HCT116 (cell line): ENCODE results near the gene TRA2A. TPM values are rescaled to one million over a fixed set of nuclear protein-coding genes. Genes with fewer than 3 reads are reported as not detected.
A peak's percentile ranks its signal among the peaks of the same experiment; 100 is the strongest.

ENCODE experiments used
- ATAC-seq: fragments of 200-7000 bp; cut with Tn5 transposase; 2 replicates; pipeline ENCODE4 v1.9.1; 2020; ENCODE audit warnings: mild to moderate bottlenecking, moderate library complexity
- BruUV-seq: library from RNA; stranded (reverse); fragments of 400-500 nt; replicated peaks from 2 replicates; lab custom pipeline; 2021; lab: Mats Ljungman, UMichigan
- CTCF ChIA-PET: fragments of 300-600 bp; sonication (Branson Sonifier 250); formaldehyde crosslinking; loops from one replicate; lab custom pipeline; 2021; ENCODE audit warnings: antibody characterized with exemption; lab: Charles Lee
- POLR2A ChIA-PET: fragments of 300-600, 350-600 bp; sonication (Branson Sonifier 250); formaldehyde crosslinking; loops from one replicate; lab custom pipeline; 2021; ENCODE audit warnings: antibody characterized with exemption; lab: Charles Lee
- RAD21 ChIA-PET, 2 experiments: fragments of 300-600 bp; sonication (Branson Sonifier 250); formaldehyde crosslinking; loops; one replicate each; lab custom pipeline; 2023; ENCODE audit warnings: low total read pairs in 2 of 2; ENCODE audit not compliant: uncharacterized antibody in 2 of 2, unreplicated experiment in 2 of 2, low non-redundant PET in 1 of 2; lab: Charles Lee
- DNase-seq: peaks from one replicate; pipeline ENCODE4 v3.0.0-alpha.2; 2010; ENCODE audit warnings: low read depth, low spot score
- H2AFZ ChIP-seq: fragments of 200-600 bp; shearing (Covaris generic), sonication (generic); 2 replicates; pipeline ENCODE4 v1.6.1; 2017; ENCODE audit warnings: low read depth, mixed run types, mixed read lengths, antibody characterized with exemption, low read length; ENCODE audit not compliant: poor library complexity, severe bottlenecking
- H3K27ac ChIP-seq: 2 replicates; pipeline ENCODE4 v1.5.1; 2012; ENCODE audit warnings: low read depth, low read length
- H3K27me3 ChIP-seq: fragments of 200-600 bp; sonication (generic); 2 replicates; pipeline ENCODE4 v1.6.1; 2016; ENCODE audit warnings: mixed run types, low read length, mixed read lengths; ENCODE audit not compliant: insufficient read depth
- H3K36me3 ChIP-seq, 2 experiments: fragments of 200-500 bp in 1 of 2; fragments of 200-600 bp in 1 of 2; sonication (Bioruptor generic) in 1 of 2; sonication (generic) in 1 of 2; 2 replicates each; pipeline versions ENCODE4 v1.5.1 to v1.6.1; 2014 to 2016; ENCODE audit warnings: low read length in 2 of 2, inconsistent platforms in 1 of 2, mixed read lengths in 1 of 2, mixed run types in 1 of 2; ENCODE audit not compliant: insufficient read depth in 2 of 2, control insufficient read depth in 1 of 2
- H3K4me1 ChIP-seq, 2 experiments: fragments of 200-600 bp in 1 of 2; sonication (generic) in 1 of 2; 2 replicates each; pipeline versions ENCODE4 v1.5.1 to v1.6.1; 2012 to 2017; ENCODE audit warnings: low read length in 2 of 2, inconsistent platforms in 1 of 2, mild to moderate bottlenecking in 1 of 2, mixed read lengths in 1 of 2, mixed run types in 1 of 2, moderate library complexity in 1 of 2; ENCODE audit not compliant: insufficient read depth in 2 of 2, control insufficient read depth in 1 of 2
- H3K4me2 ChIP-seq: fragments of 200-600 bp; sonication (generic); 2 replicates; pipeline ENCODE4 v1.6.1; 2017; ENCODE audit warnings: mixed run types, low read length, mixed read lengths
- H3K4me3 ChIP-seq, 2 experiments: fragments of 200-600 bp in 1 of 2; sonication (generic) in 1 of 2; replicated peaks in 1 of 2; 2 replicates each; pipeline ENCODE4 v1.5.1; 2011 to 2016; ENCODE audit warnings: low read length in 2 of 2, control low read depth in 1 of 2, low read depth in 1 of 2, mild to moderate bottlenecking in 1 of 2, mixed read lengths in 1 of 2, mixed run types in 1 of 2
- H3K79me2 ChIP-seq: fragments of 200-600 bp; sonication (generic); 2 replicates; pipeline ENCODE4 v1.6.1; 2017; ENCODE audit warnings: mild to moderate bottlenecking, mixed run types, low read length, moderate library complexity, mixed read lengths; ENCODE audit not compliant: insufficient read depth
- H3K9ac ChIP-seq: fragments of 200-600 bp; sonication (generic); 2 replicates; pipeline ENCODE4 v1.6.1; 2016; ENCODE audit warnings: low read length, mixed read lengths
- H3K9me2 ChIP-seq: fragments of 200-600 bp; sonication (generic), shearing (Covaris generic); 2 replicates; pipeline ENCODE4 v1.6.1; 2017; ENCODE audit warnings: mixed run types, mild to moderate bottlenecking, moderate library complexity; ENCODE audit not compliant: insufficient read depth
- H3K9me3 ChIP-seq, 2 experiments: fragments of 200-500 bp in 1 of 2; fragments of 200-600 bp in 1 of 2; sonication (Bioruptor generic) in 1 of 2; sonication (generic) in 1 of 2; 2 replicates each; pipeline ENCODE4 v1.6.1; 2014 to 2017; ENCODE audit warnings: low read length in 2 of 2, mixed read lengths in 2 of 2, inconsistent platforms in 1 of 2, low read depth in 1 of 2, mild to moderate bottlenecking in 1 of 2, mixed run types in 1 of 2, moderate library complexity in 1 of 2; ENCODE audit not compliant: control insufficient read depth in 1 of 2, insufficient read depth in 1 of 2
- H4K20me1 ChIP-seq: fragments of 200-600 bp; sonication (generic), shearing (Covaris generic); 2 replicates; pipeline ENCODE4 v1.6.1; 2017; ENCODE audit warnings: mixed run types, mild to moderate bottlenecking, moderate library complexity; ENCODE audit not compliant: insufficient read depth
- CTCF ChIP-seq, 3 experiments: fragments of 200-600 bp in 1 of 3; sonication (generic) in 1 of 3; IDR thresholded peaks in 2 of 3; conservative IDR thresholded peaks in 1 of 3; 2 replicates each; pipeline ENCODE4 v1.5.1; 2012 to 2017; ENCODE audit warnings: low read depth in 2 of 3, low read length in 2 of 3, antibody characterized with exemption in 1 of 3, borderline replicate concordance in 1 of 3, control low read depth in 1 of 3, mild to moderate bottlenecking in 1 of 3, mixed read lengths in 1 of 3, mixed run types in 1 of 3, moderate library complexity in 1 of 3; ENCODE audit not compliant: insufficient read depth in 1 of 3
- ELF1 ChIP-seq: IDR thresholded peaks from 2 replicates; pipeline ENCODE4 v1.6.1; 2012; ENCODE audit warnings: low read depth, borderline replicate concordance
- EZH2 ChIP-seq: fragments of 200-600 bp; sonication (generic); IDR thresholded peaks from 2 replicates; pipeline ENCODE4 v1.6.1; 2017; ENCODE audit warnings: antibody characterized with exemption, mixed run types
- EZH2phosphoT487 ChIP-seq: fragments of 200-600 bp; IDR thresholded peaks from 2 replicates; pipeline ENCODE4 v1.6.1; 2018; ENCODE audit warnings: antibody characterized with exemption, borderline replicate concordance
- POLR2A ChIP-seq: IDR thresholded peaks from 2 replicates; pipeline ENCODE4 v1.7.0; 2011; ENCODE audit warnings: borderline replicate concordance; ENCODE audit not compliant: insufficient read depth, insufficient read length; ENCODE audit errors: extremely low read depth
- REST ChIP-seq: IDR thresholded peaks from 2 replicates; pipeline ENCODE4 v1.6.1; 2012; ENCODE audit warnings: low read depth
- YY1 ChIP-seq: IDR thresholded peaks from 2 replicates; pipeline ENCODE4 v1.6.1; 2011; ENCODE audit warnings: low read length, low read depth, moderate library complexity, mild to moderate bottlenecking; ENCODE audit not compliant: insufficient replicate concordance; ENCODE audit errors: extremely low read depth
- ZBTB33 ChIP-seq: IDR thresholded peaks from 2 replicates; pipeline ENCODE4 v1.6.1; 2011; ENCODE audit warnings: mild to moderate bottlenecking, low read length, moderate library complexity; ENCODE audit not compliant: insufficient replicate concordance; ENCODE audit errors: extremely low read depth
- ZNF274 ChIP-seq: fragments of 200-500 bp; sonication (Bioruptor generic); IDR thresholded peaks from 2 replicates; pipeline ENCODE4 v1.6.1; 2014; ENCODE audit warnings: mild to moderate bottlenecking, low read depth, low read length, inconsistent platforms
- intact Hi-C: fragments of 100-400 bp; cut with micrococcal nuclease; formaldehyde crosslinking; loops from 2 replicates; pipeline ENCODE4 v1.10.0; 2022
- total RNA-seq: library from RNA; stranded (reverse); gene quantifications from one replicate; pipeline ENCODE4 v1.2.1, GENCODE V29; 2021; ENCODE audit not compliant: unreplicated experiment

The TRA2A gene
- total RNA-seq, 1 experiment from 2014 or later: 122 TPM

GRCh38 chr7:23530405-23530804, 1.4 kb downstream of the TRA2A start:
- Histone ChIP-seq H3K9ac (peak overlapping the region; percentile 99), H3K36me3 (peaks cover 0 to 3% of the 10 kb centered on the region in 2 experiments; a peak in 1 of 4 replicates), H2AFZ (no peak overlapping the region), H3K27ac (no peak overlapping the region), H3K27me3 (no peaks in the 10 kb centered on the region), H3K9me3 (no peaks in the 10 kb centered on the region), H3K4me1 (peaks cover 12 to 29% of the 10 kb centered on the region in 2 experiments), H3K79me2 (peaks cover 64% of the 10 kb centered on the region), H3K4me2 (peak overlapping the region; percentile 92), H4K20me1 (peaks cover 53% of the 10 kb centered on the region; the same call in 1 of the 2 replicates), H3K4me3 (peak overlapping the region; percentile 71 to 90), H3K9me2 (no peaks in the 10 kb centered on the region)
- ATAC-seq: no peak
- RAD21 ChIA-PET: no interaction called here
- no peak for DNase-seq
- BruUV-seq: no TSS peak
- TF ChIP-seq YY1 (no peak), CTCF (IDR thresholded peaks at IDR 0.05 in 2 of 3, conservative IDR thresholded peaks at IDR 0.05 in 1 of 3; ENCODE audit: borderline replicate concordance in 1 of 3, insufficient read depth in 1 of 3, low read depth in 2 of 3, low read length in 2 of 3) (0 out of 6 replicates have a peak, but pooled peaks of 1 of the 3 experiments have one; percentile 3)
- POLR2A ChIA-PET: interaction anchor here (1.5 kb wide), 1 partner anchor 58 kb away, joined by 5 read pairs; no protein-coding TSS in a partner anchor
- CTCF ChIA-PET: interaction anchor here (0.9 kb wide), 1 partner anchor 15 kb away, joined by 6 read pairs; no protein-coding TSS in a partner anchor
- intact Hi-C loops: no loop called here

GRCh38 chr7:23529262-23529859, 2.4 kb downstream of the TRA2A start:
- no peak overlapping the region for H2AFZ ChIP-seq
- no peak for DNase-seq
- peaks cover 59% of the 10 kb centered on the region; the same call in 1 of the 2 replicates for H4K20me1 ChIP-seq
- H3K9ac ChIP-seq: no peak overlapping the region
- intact Hi-C loops: no loop called here
- H3K27ac ChIP-seq: no peak overlapping the region
- BruUV-seq: no TSS peak
- H3K4me3 ChIP-seq: no peak overlapping the region
- POLR2A ChIA-PET: no interaction called here
- CTCF ChIA-PET: interaction anchor here (1.2 kb wide), 1 partner anchor 17 kb away, joined by 3 read pairs; no protein-coding TSS in a partner anchor
- RAD21 ChIA-PET: no interaction called here
- H3K36me3 ChIP-seq: peaks cover 0 to 3% of the 10 kb centered on the region in 2 experiments; a peak in 1 of 4 replicates
- H3K4me2 ChIP-seq: peak overlapping the region; percentile 92; the same call in 1 of the 2 replicates
- no peak for ATAC-seq
- no peaks in the 10 kb centered on the region for H3K9me3 ChIP-seq
- no peaks in the 10 kb centered on the region for H3K9me2 ChIP-seq
- H3K27me3 ChIP-seq: no peaks in the 10 kb centered on the region
- H3K79me2 ChIP-seq: peaks cover 74% of the 10 kb centered on the region
- peaks cover 12 to 29% of the 10 kb centered on the region in 2 experiments for H3K4me1 ChIP-seq
- TF ChIP-seq EZH2: no peak
- TF ChIP-seq POLR2A: no peak
- TF ChIP-seq ZBTB33: no peak
- TF ChIP-seq REST: no peak
- no peak for TF ChIP-seq ZNF274
- TF ChIP-seq EZH2phosphoT487: no peak
- no peak for TF ChIP-seq ELF1
